HepG2 (cell line): ENCODE data around the gene LCN2. TPM values are rescaled to one million over a fixed set of nuclear protein-coding genes. Genes with fewer than 3 reads are reported as not detected.

Experiments used
- AHDC1 ChIP-seq: sonication (generic); formaldehyde crosslinking; IDR thresholded peaks from 2 replicates; pipeline ENCODE4 v1.5.1; 2020; ENCODE audit warnings: mild to moderate bottlenecking, missing genetic modification reagents, borderline replicate concordance
- ARID2 ChIP-seq: sonication (generic); formaldehyde crosslinking; IDR thresholded peaks from 2 replicates; pipeline ENCODE4 v1.8.1; 2022; ENCODE audit warnings: mild to moderate bottlenecking, missing genetic modification reagents, borderline replicate concordance
- ATF7-NPFF ChIP-seq: sonication (generic); formaldehyde crosslinking; IDR thresholded peaks from 2 replicates; pipeline ENCODE4 v1.8.1; 2023; ENCODE audit warnings: mild to moderate bottlenecking, low read depth, missing genetic modification reagents, moderate library complexity
- CCDC6 ChIP-seq: sonication (generic); formaldehyde crosslinking; IDR thresholded peaks from 2 replicates; pipeline ENCODE4 v1.8.1; 2022; ENCODE audit warnings: mild to moderate bottlenecking, missing genetic modification reagents, moderate library complexity
- CENPT ChIP-seq: sonication (generic); formaldehyde crosslinking; IDR thresholded peaks from 2 replicates; pipeline ENCODE4 v1.8.0; 2022; ENCODE audit warnings: low read depth, mild to moderate bottlenecking, moderate library complexity, missing genetic modification reagents
- CHD4 ChIP-seq: fragments of 200-600 bp; sonication (generic); IDR thresholded peaks from 2 replicates; pipeline ENCODE4 v1.7.0; 2017; ENCODE audit warnings: mild to moderate bottlenecking, low read length, borderline replicate concordance
- ELF1 ChIP-seq: sonication (generic); formaldehyde crosslinking; IDR thresholded peaks from 2 replicates; pipeline ENCODE4 v1.4.0; 2020; ENCODE audit warnings: missing genetic modification reagents
- ERF ChIP-seq: IDR thresholded peaks from 2 replicates; pipeline ENCODE4 v1.6.1; 2018; ENCODE audit warnings: missing biosample characterization, missing genetic modification reagents
- FOSL2 ChIP-seq: sonication (generic); formaldehyde crosslinking; IDR thresholded peaks from 2 replicates; pipeline ENCODE4 v1.4.0; 2020; ENCODE audit warnings: missing genetic modification reagents
- JUN ChIP-seq: sonication (generic); formaldehyde crosslinking; IDR thresholded peaks from 2 replicates; pipeline ENCODE4 v1.4.0; 2020; ENCODE audit warnings: mild to moderate bottlenecking, missing genetic modification reagents
- MLXIP ChIP-seq: sonication (generic); formaldehyde crosslinking; IDR thresholded peaks from 2 replicates; pipeline ENCODE4 v1.9.0; 2021; ENCODE audit warnings: missing genetic modification reagents, borderline replicate concordance
- PTBP1 ChIP-seq: fragments of 200-400 bp; formaldehyde crosslinking; IDR thresholded peaks from 2 replicates; pipeline ENCODE4 v1.6.1; 2018; ENCODE audit warnings: low read length, low read depth; ENCODE audit not compliant: poor library complexity, severe bottlenecking
- REL ChIP-seq: sonication (generic); formaldehyde crosslinking; conservative IDR thresholded peaks from 2 replicates; pipeline ENCODE4 v1.8.0; 2022; ENCODE audit warnings: mild to moderate bottlenecking, missing genetic modification reagents, moderate library complexity
- RELA ChIP-seq: sonication (generic); formaldehyde crosslinking; IDR thresholded peaks from 2 replicates; pipeline ENCODE4 v1.4.0; 2020; ENCODE audit warnings: missing genetic modification reagents
- RFXAP ChIP-seq: sonication (generic); formaldehyde crosslinking; IDR thresholded peaks from 2 replicates; pipeline ENCODE4 v1.4.0; 2020; ENCODE audit warnings: missing genetic modification reagents, borderline replicate concordance
- RNF2 ChIP-seq: fragments of 450-650 bp; conservative IDR thresholded peaks from 2 replicates; pipeline ENCODE4 v1.6.1; 2016; ENCODE audit warnings: low read depth
- SMAD1 ChIP-seq: sonication (generic); formaldehyde crosslinking; IDR thresholded peaks from 2 replicates; pipeline ENCODE4 v1.4.0; 2020; ENCODE audit warnings: missing genetic modification reagents, low read depth, mild to moderate bottlenecking, borderline replicate concordance
- TBX3 ChIP-seq: fragments of 450-650 bp; IDR thresholded peaks from 2 replicates; pipeline ENCODE4 v1.6.1; 2017; ENCODE audit warnings: antibody characterized with exemption, mild to moderate bottlenecking, inconsistent platforms, borderline replicate concordance
- ZBTB38 ChIP-seq: sonication (generic); formaldehyde crosslinking; IDR thresholded peaks from 2 replicates; pipeline ENCODE4 v1.5.1; 2020; ENCODE audit warnings: mild to moderate bottlenecking, missing genetic modification reagents
- ZFAT ChIP-seq: sonication (generic); formaldehyde crosslinking; conservative IDR thresholded peaks from 2 replicates; pipeline ENCODE4 v1.8.1; 2023; ENCODE audit warnings: missing genetic modification reagents, inconsistent platforms
- ZNF652 ChIP-seq: IDR thresholded peaks from 2 replicates; pipeline ENCODE4 v1.6.1; 2016; ENCODE audit warnings: low read depth, borderline replicate concordance
- ZNF703 ChIP-seq: sonication (generic); formaldehyde crosslinking; IDR thresholded peaks from 2 replicates; pipeline ENCODE4 v1.5.1; 2020; ENCODE audit warnings: missing genetic modification reagents, mild to moderate bottlenecking, moderate library complexity, borderline replicate concordance
- polyA plus RNA-seq, 8 experiments: library from polyadenylated mRNA; depleted of rRNA in 3 of 8; stranded (reverse) in 7 of 8; unstranded in 1 of 8; fragments of >200 nt; fragmentation: Illumina TruSeq in 4 of 8; extraction: Trizol in 4 of 8; gene quantifications; 2 replicates each; pipeline versions ENCODE4 v1.2.1 to v1.2.3, GENCODE V29; 2011 to 2016; ENCODE audit warnings: low read depth in 4 of 8, missing spikeins in 1 of 8, mixed read lengths in 1 of 8; ENCODE audit not compliant: insufficient read depth in 1 of 8
- total RNA-seq, 5 experiments: library from RNA; depleted of rRNA; stranded (reverse); fragments of >200 nt; fragmentation: Illumina TruSeq; extraction: Trizol; gene quantifications; 2 replicates each; pipeline ENCODE4 v1.2.3, GENCODE V29; 2016; ENCODE audit warnings: low read depth in 1 of 5

The LCN2 gene
- total and polyA plus RNA-seq, 2 of the 13 experiments (the other 11 are each of a cell fraction or from before 2014, with no cell fraction given) = 0.38 to 1.4 TPM

- peak; percentile 66; the same call in 1 of the 2 replicates for TF ChIP-seq MLXIP
- TF ChIP-seq ELF1 (CRISPR knock-in tag) = peak; percentile 68
- TF ChIP-seq FOSL2 = peak; percentile 82
- peak; percentile 62; the same call in 1 of the 2 replicates for TF ChIP-seq ZNF652 (CRISPR knock-in tag)
- TF ChIP-seq ZFAT = no peak
- peak; percentile 84 for TF ChIP-seq JUN (CRISPR knock-in tag)
- TF ChIP-seq TBX3 = peak; percentile 46; the same call in 1 of the 2 replicates
- peak; percentile 74; the same call in 1 of the 2 replicates for TF ChIP-seq ZNF703 (CRISPR knock-in tag)
- TF ChIP-seq ATF7-NPFF = peak; percentile 58
- TF ChIP-seq REL (CRISPR knock-in tag) = peak; percentile 73; the same call in 1 of the 2 replicates
- TF ChIP-seq ARID2 = no peak
- TF ChIP-seq ERF (CRISPR knock-in tag) = peak; percentile 98
- peak; percentile 98 for TF ChIP-seq CCDC6
- peak; percentile 90 for TF ChIP-seq AHDC1 (CRISPR knock-in tag)
- peak; percentile 74 for TF ChIP-seq RNF2
- TF ChIP-seq SMAD1 (CRISPR knock-in tag) = peak; percentile 62; the same call in 1 of the 2 replicates
- TF ChIP-seq RFXAP (CRISPR knock-in tag) = peak; percentile 72; the same call in 1 of the 2 replicates
- TF ChIP-seq ZBTB38 (CRISPR knock-in tag) = peak; percentile 96
- TF ChIP-seq RELA (CRISPR knock-in tag) = no peak
- TF ChIP-seq PTBP1 = no peak
- no peak for TF ChIP-seq CHD4
- TF ChIP-seq CENPT (CRISPR knock-in tag) = peak; percentile 78; the same call in 1 of the 2 replicates
These were observed 46.2 kb upstream of the LCN2 start (continued) for GRCh38 chr9:128102861-128103588.
